AG04450 (cell line): Measurements from ENCODE around the gene NFAT5. TPM values are rescaled to one million over a fixed set of nuclear protein-coding genes. Genes with fewer than 3 reads are reported as not detected.

Experiments
- CTCF ChIA-PET: fragments of 300-600, 350-600 bp; formaldehyde crosslinking; extraction: SDS; loops from one replicate; lab custom pipeline; 2022; ENCODE audit warnings: antibody characterized with exemption, inconsistent platforms; lab: Charles Lee
- POLR2A ChIA-PET: fragments of 350-600 bp; formaldehyde crosslinking; extraction: SDS; loops from one replicate; lab custom pipeline; 2021; ENCODE audit warnings: antibody characterized with exemption, inconsistent platforms; lab: Yijun Ruan, JAX
- DNase-seq: peaks from one replicate; pipeline ENCODE4 v3.0.0-alpha.2; 2011; ENCODE audit warnings: low read depth, low spot score
- H3K27ac ChIP-seq: one replicate; pipeline ENCODE4 v1.5.1; 2012; ENCODE audit warnings: low read depth, low read length, control low read depth
- H3K27me3 ChIP-seq: one replicate; pipeline ENCODE4 v1.6.0; 2012; ENCODE audit warnings: low read length; ENCODE audit not compliant: control insufficient read depth, insufficient read depth
- H3K4me3 ChIP-seq: 2 replicates; pipeline ENCODE4 v1.5.1; 2011; ENCODE audit warnings: mild to moderate bottlenecking, low read depth, low read length, control low read depth
- H3K9me3 ChIP-seq: 2 replicates; pipeline ENCODE4 v1.5.1; 2012; ENCODE audit warnings: low read length; ENCODE audit not compliant: control insufficient read depth, insufficient read depth
- CTCF ChIP-seq: IDR thresholded peaks from 2 replicates; pipeline ENCODE4 v1.5.1; 2011; ENCODE audit warnings: low read depth, low read length, control low read depth, inconsistent platforms
- polyA plus RNA-seq: library from polyadenylated mRNA; depleted of rRNA; stranded (reverse); fragments of >200 nt; gene quantifications from 2 replicates; pipeline ENCODE4 v1.2.3, GENCODE V29; 2011

The NFAT5 gene
- polyA plus RNA-seq, 1 experiment = 36.9 TPM

DNA sequence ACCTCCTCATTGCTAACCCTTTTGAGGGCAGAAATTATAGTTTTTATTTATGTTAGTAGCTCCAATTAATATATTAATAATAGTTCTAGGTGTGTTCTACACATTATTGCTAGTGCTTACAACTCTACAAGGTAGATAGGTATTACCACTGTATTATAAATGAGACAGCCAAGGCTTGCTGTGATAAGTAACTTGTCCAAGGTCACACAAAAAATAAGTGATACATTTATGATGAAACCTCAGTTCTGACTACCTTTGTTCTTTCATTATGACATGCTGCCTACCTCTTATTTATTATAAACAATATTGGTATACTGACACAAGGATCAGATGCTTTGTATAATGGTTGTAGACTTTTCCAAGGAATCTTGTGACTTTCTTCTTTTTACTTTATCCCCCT, 41.2 kb downstream of the NFAT5 start:
- Histone ChIP-seq H3K9me3 (no peaks in the 10 kb centered on the region), H3K27me3 (no peaks in the 10 kb centered on the region), H3K27ac (no peak overlapping the region), H3K4me3 (no peak overlapping the region)
- DNase-seq = no peak
- ChIA-PET POLR2A (no interaction called here), CTCF (no interaction called here)
- TF ChIP-seq CTCF = no peak

DNA sequence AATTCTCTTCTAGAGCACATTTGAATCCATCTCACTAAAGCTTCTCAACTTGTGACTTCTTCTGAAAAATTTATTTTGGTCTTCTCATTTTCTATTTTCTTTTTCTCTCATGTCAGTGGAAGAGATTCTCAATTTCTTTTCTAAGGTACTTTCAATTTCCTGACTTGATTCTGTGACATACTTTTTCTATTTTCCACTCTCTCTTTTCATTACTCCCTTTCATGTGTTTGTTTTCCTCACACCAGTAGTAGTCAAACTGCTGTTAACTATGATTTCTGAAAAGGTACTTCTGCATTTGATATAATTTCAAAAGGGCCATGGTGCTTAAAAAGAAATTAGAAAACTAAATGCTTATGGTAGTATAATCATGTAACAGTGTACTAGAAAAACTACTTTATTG, 41.9 kb downstream of the NFAT5 start:
- ChIA-PET CTCF (no interaction called here), POLR2A (no interaction called here)
- no peak overlapping the region for H3K27ac ChIP-seq
- H3K27me3 ChIP-seq = no peaks in the 10 kb centered on the region
- DNase-seq = no peak
- TF ChIP-seq CTCF = no peak
- H3K9me3 ChIP-seq = no peaks in the 10 kb centered on the region
- no peak overlapping the region for H3K4me3 ChIP-seq

GRCh38 chr16:69610356-69610755, 44.6 kb downstream of the NFAT5 start:
- ChIA-PET POLR2A (no interaction called here), CTCF (no interaction called here)
- Histone ChIP-seq H3K9me3 (no peaks in the 10 kb centered on the region), H3K27me3 (no peaks in the 10 kb centered on the region), H3K27ac (no peak overlapping the region), H3K4me3 (no peak overlapping the region)
- no peak for TF ChIP-seq CTCF
- DNase-seq = no peak

GRCh38 chr16:69611103-69611640, 45.4 kb downstream of the NFAT5 start:
- DNase-seq = no peak
- Histone ChIP-seq H3K9me3 (no peaks in the 10 kb centered on the region), H3K27me3 (no peaks in the 10 kb centered on the region), H3K4me3 (no peak overlapping the region), H3K27ac (no peak overlapping the region)
- CTCF ChIA-PET = no interaction called here
- TF ChIP-seq CTCF = no peak
- POLR2A ChIA-PET = no interaction called here

DNA sequence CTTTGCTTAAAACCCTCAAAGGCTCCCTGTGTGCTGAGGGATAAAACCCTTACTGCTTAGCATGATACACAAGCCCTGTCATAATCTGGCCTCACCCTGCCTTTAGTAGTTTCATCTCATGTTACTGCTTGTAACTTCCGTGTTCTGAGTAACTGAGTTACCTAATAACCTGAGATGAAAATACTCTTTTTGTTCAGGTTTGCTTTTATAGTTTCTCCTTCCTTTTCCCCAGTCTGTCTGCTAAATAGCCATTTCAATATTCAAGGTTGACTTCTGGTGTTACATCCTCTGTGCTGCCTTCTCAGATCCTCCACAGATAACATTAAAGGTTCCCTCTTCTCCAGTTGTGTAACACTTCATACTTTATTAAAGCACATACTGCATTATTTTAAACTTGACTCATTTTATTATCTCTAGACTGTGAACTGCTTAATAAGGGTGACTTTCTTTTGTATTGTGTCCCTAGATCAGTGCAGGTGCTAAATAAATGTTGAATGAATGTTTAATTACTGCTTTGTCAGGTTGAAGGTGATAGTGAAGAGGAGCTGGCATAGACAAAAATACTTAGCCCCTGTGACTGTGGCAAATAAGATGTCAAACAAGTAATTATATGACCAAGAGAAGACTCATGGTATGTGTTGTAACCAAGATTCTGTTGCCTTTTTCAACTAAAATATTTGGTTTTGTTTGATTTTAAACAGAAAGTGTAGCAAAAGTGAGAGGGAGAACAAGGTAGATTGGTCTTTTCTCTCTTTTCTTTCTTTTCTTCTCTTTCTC, 47.8 kb downstream of the NFAT5 start:
- Histone ChIP-seq H3K9me3 (no peaks in the 10 kb centered on the region), H3K4me3 (no peak overlapping the region), H3K27me3 (no peaks in the 10 kb centered on the region), H3K27ac (no peak overlapping the region)
- no peak for TF ChIP-seq CTCF
- ChIA-PET POLR2A (no interaction called here), CTCF (no interaction called here)
- DNase-seq = no peak
